ENCODE measurements around the gene SUGCT. TPM values are rescaled to one million over a fixed set of nuclear protein-coding genes. Genes with fewer than 3 reads are reported as not detected.

The SUGCT gene
- total and polyA plus RNA-seq, 2 of the 13 experiments (the other 11 are each of a cell fraction or from before 2014, with no cell fraction given) = 10.1 to 22.2 TPM

GRCh38 chr7:40760293-40760964 is 625.6 kb downstream of the SUGCT start (continued):
- TF ChIP-seq MIER2 (CRISPR knock-in tag; IDR thresholded peaks at IDR 0.05) (no peak), ZNF605 (CRISPR knock-in tag; IDR thresholded peaks at IDR 0.05) (no peak), ZNF205 (CRISPR knock-in tag; IDR thresholded peaks at IDR 0.05) (0 out of 2 replicates have a peak, but pooled peaks have one; percentile 14), GATA4 (IDR thresholded peaks at IDR 0.05; ENCODE audit: borderline replicate concordance, low read depth) (no peak), NCOA2 (CRISPR knock-in tag; IDR thresholded peaks at IDR 0.05) (peak; percentile 36; the same call in 1 of the 2 replicates), ZNF816 (CRISPR knock-in tag; IDR thresholded peaks at IDR 0.05; ENCODE audit: borderline replicate concordance) (no peak), GLMP (CRISPR knock-in tag; IDR thresholded peaks at IDR 0.05; ENCODE audit: borderline replicate concordance) (no peak), ZNF446 (CRISPR knock-in tag; IDR thresholded peaks at IDR 0.05) (no peak), ZNF780A (CRISPR knock-in tag; IDR thresholded peaks at IDR 0.05) (no peak), ZNF691 (CRISPR knock-in tag; IDR thresholded peaks at IDR 0.05; ENCODE audit: borderline replicate concordance, low read depth) (no peak), PPARG (CRISPR knock-in tag; conservative IDR thresholded peaks at IDR 0.05) (no peak), ZNF562 (CRISPR knock-in tag; IDR thresholded peaks at IDR 0.05; ENCODE audit: borderline replicate concordance) (no peak), HIVEP1 (CRISPR knock-in tag; IDR thresholded peaks at IDR 0.05) (no peak), ATF3 (CRISPR knock-in tag; IDR thresholded peaks at IDR 0.05) (no peak), ZNF598 (CRISPR knock-in tag; IDR thresholded peaks at IDR 0.05; ENCODE audit: borderline replicate concordance) (no peak)
- TF ChIP-seq, protein P1, sequence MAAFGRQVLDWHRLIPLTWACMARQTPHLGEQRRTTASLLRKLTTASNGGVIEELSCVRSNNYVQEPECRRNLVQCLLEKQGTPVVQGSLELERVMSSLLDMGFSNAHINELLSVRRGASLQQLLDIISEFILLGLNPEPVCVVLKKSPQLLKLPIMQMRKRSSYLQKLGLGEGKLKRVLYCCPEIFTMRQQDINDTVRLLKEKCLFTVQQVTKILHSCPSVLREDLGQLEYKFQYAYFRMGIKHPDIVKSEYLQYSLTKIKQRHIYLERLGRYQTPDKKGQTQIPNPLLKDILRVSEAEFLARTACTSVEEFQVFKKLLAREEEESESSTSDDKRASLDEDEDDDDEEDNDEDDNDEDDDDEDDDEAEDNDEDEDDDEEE (CRISPR knock-in tag; IDR thresholded peaks at IDR 0.05) = no peak
- TF ChIP-seq, protein P2, sequence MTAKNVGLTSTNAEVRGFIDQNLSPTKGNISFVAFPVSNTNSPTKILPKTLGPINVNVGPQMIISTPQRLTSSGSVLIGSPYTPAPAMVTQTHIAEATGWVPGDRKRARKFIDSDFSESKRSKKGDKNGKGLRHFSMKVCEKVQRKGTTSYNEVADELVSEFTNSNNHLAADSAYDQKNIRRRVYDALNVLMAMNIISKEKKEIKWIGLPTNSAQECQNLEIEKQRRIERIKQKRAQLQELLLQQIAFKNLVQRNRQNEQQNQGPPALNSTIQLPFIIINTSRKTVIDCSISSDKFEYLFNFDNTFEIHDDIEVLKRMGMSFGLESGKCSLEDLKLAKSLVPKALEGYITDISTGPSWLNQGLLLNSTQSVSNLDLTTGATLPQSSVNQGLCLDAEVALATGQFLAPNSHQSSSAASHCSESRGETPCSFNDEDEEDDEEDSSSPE (CRISPR knock-in tag; IDR thresholded peaks at IDR 0.05) = no peak
- TF ChIP-seq, protein P3, sequence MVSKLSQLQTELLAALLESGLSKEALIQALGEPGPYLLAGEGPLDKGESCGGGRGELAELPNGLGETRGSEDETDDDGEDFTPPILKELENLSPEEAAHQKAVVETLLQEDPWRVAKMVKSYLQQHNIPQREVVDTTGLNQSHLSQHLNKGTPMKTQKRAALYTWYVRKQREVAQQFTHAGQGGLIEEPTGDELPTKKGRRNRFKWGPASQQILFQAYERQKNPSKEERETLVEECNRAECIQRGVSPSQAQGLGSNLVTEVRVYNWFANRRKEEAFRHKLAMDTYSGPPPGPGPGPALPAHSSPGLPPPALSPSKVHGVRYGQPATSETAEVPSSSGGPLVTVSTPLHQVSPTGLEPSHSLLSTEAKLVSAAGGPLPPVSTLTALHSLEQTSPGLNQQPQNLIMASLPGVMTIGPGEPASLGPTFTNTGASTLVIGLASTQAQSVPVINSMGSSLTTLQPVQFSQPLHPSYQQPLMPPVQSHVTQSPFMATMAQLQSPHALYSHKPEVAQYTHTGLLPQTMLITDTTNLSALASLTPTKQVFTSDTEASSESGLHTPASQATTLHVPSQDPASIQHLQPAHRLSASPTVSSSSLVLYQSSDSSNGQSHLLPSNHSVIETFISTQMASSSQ (IDR thresholded peaks at IDR 0.05; ENCODE audit: low read depth) = no peak
- TF ChIP-seq, protein P3 (CRISPR knock-in tag; IDR thresholded peaks at IDR 0.05; ENCODE audit: borderline replicate concordance) = no peak
